PC-3 (cell line): ENCODE data around the gene TMEM184A. TPM values are rescaled to one million over a fixed set of nuclear protein-coding genes. Genes with fewer than 3 reads are reported as not detected.

Source experiments
- ATAC-seq: fragments of 200-7000 bp; cut with Tn5 transposase; 2 replicates; pipeline ENCODE4 v1.9.1; 2020; ENCODE audit warnings: mild to moderate bottlenecking, moderate library complexity
- BruUV-seq: library from RNA; stranded (reverse); fragments of 400-500 nt; replicated peaks from 2 replicates; lab custom pipeline; 2021; lab: Mats Ljungman, UMichigan
- CTCF ChIA-PET: fragments of 300-600 bp; sonication (Branson Sonifier 250); formaldehyde crosslinking; loops from one replicate; lab custom pipeline; 2022; ENCODE audit warnings: antibody characterized with exemption; lab: Charles Lee
- POLR2A ChIA-PET: fragments of 300-600 bp; sonication (Branson Sonifier 250); formaldehyde crosslinking; loops from one replicate; lab custom pipeline; 2022; ENCODE audit warnings: antibody characterized with exemption; ENCODE audit not compliant: unreplicated experiment; lab: Charles Lee
- DNase-seq: peaks from one replicate; pipeline ENCODE4 v3.0.0-alpha.2; 2015
- H2AFZ ChIP-seq: fragments of 300-600 bp; sonication (generic); 2 replicates; pipeline ENCODE4 v1.6.0; 2016; ENCODE audit warnings: antibody characterized with exemption, low read length
- H3F3A ChIP-seq: fragments of 300-600 bp; sonication (generic); one replicate; pipeline ENCODE4 v1.6.0; 2017; ENCODE audit warnings: antibody characterized with exemption, low read length, control low read depth, mild to moderate bottlenecking; ENCODE audit not compliant: unreplicated experiment
- H3K27ac ChIP-seq: fragments of 300-600 bp; sonication (generic); 2 replicates; pipeline ENCODE4 v1.5.1; 2016; ENCODE audit warnings: mild to moderate bottlenecking, low read length
- H3K27me3 ChIP-seq: fragments of 300-600 bp; sonication (generic); 2 replicates; pipeline ENCODE4 v1.6.1; 2016; ENCODE audit warnings: low read length, mixed read lengths
- H3K36me3 ChIP-seq: fragments of 300-600 bp; sonication (generic); 2 replicates; pipeline ENCODE4 v1.6.1; 2016; ENCODE audit warnings: low read depth, mixed run types, low read length, mixed read lengths
- H3K4me1 ChIP-seq: fragments of 300-600 bp; sonication (generic); 2 replicates; pipeline ENCODE4 v1.5.1; 2016; ENCODE audit warnings: low read length; ENCODE audit not compliant: insufficient read depth
- H3K4me2 ChIP-seq: fragments of 300-600 bp; sonication (generic); 2 replicates; pipeline ENCODE4 v1.6.0; 2016; ENCODE audit warnings: low read length
- H3K4me3 ChIP-seq: fragments of 300-600 bp; sonication (generic); 2 replicates; pipeline ENCODE4 v1.5.1; 2016; ENCODE audit warnings: mild to moderate bottlenecking, low read length, mixed read lengths
- H3K79me2 ChIP-seq: fragments of 300-600 bp; sonication (generic); 2 replicates; pipeline ENCODE4 v1.6.1; 2017; ENCODE audit warnings: low read length, mixed read lengths
- H3K9ac ChIP-seq: fragments of 300-600 bp; sonication (generic); 2 replicates; pipeline ENCODE4 v1.6.0; 2016; ENCODE audit warnings: mild to moderate bottlenecking, low read length
- H3K9me2 ChIP-seq: fragments of 300-600 bp; sonication (generic); replicated peaks from 2 replicates; pipeline ENCODE4 v1.6.1; 2016; ENCODE audit warnings: mixed run types, low read length, mixed read lengths
- H3K9me3 ChIP-seq: fragments of 300-600 bp; sonication (generic); 2 replicates; pipeline ENCODE4 v1.6.1; 2016; ENCODE audit warnings: low read length, mixed read lengths
- H4K20me1 ChIP-seq: fragments of 300-600 bp; sonication (generic); 2 replicates; pipeline ENCODE4 v1.6.1; 2016; ENCODE audit warnings: low read length, mixed read lengths
- EZH2 ChIP-seq: fragments of 300-600 bp; sonication (generic); IDR thresholded peaks from one replicate; pipeline ENCODE4 v1.6.1; 2017; ENCODE audit warnings: antibody characterized with exemption, mild to moderate bottlenecking, low read length; ENCODE audit not compliant: unreplicated experiment
- EZH2phosphoT487 ChIP-seq: fragments of 300-600 bp; sonication (generic); IDR thresholded peaks from 2 replicates; pipeline ENCODE4 v1.6.1; 2018; ENCODE audit warnings: mild to moderate bottlenecking, antibody characterized with exemption, low read length, borderline replicate concordance
- intact Hi-C: fragments of 100-400 bp; cut with micrococcal nuclease; formaldehyde crosslinking; loops from 2 replicates; pipeline ENCODE4 v1.9.0; 2023
- total RNA-seq: library from RNA; depleted of rRNA; stranded (reverse); fragments of >200 nt; gene quantifications from 2 replicates; pipeline ENCODE4 v1.2.3, GENCODE V29; 2014
- TF ChIP-seq, protein P1 (sequence below): fragments of 300-600 bp; sonication (generic); conservative IDR thresholded peaks from 2 replicates; pipeline ENCODE4 v1.5.1; 2017; ENCODE audit warnings: antibody characterized with exemption, low read depth, mild to moderate bottlenecking, low read length

The TMEM184A gene
- total RNA-seq, 1 experiment from 2014 or later: 23.1 TPM

DNA sequence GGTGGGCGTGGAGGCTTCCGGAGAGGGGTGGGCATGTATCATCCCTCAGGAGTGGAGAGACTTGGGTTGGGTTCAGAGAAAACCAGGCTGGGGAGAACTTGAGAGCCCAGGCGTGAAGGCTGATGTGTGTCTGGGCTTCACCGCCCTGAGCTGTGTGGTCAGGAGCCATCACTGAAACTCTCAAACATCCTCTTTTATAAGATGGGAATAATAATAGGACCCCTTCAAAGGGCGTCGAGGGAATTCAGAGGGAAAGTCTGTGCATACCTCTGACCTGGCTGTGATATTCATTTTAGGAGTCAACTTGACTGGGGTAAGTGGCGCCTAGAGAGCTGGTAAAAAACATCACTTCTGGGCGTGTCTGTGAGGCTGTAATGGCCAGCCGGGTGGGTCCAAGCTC, 34.9 kb upstream of the TMEM184A start:
- CTCF ChIA-PET: no interaction called here
- H3K36me3 ChIP-seq: no peaks in the 10 kb centered on the region
- no peak overlapping the region for H2AFZ ChIP-seq
- peaks cover 42% of the 10 kb centered on the region for H3K27me3 ChIP-seq
- H3K4me3 ChIP-seq: no peak overlapping the region
- no peaks in the 10 kb centered on the region for H3K9me3 ChIP-seq
- POLR2A ChIA-PET: no interaction called here
- no TSS peak for BruUV-seq
- intact Hi-C loops: no loop called here
- no peaks in the 10 kb centered on the region for H3K4me1 ChIP-seq
- DNase-seq (no peak), ATAC-seq (no peak)
- no peak for TF ChIP-seq EZH2phosphoT487
- TF ChIP-seq, protein P1, sequence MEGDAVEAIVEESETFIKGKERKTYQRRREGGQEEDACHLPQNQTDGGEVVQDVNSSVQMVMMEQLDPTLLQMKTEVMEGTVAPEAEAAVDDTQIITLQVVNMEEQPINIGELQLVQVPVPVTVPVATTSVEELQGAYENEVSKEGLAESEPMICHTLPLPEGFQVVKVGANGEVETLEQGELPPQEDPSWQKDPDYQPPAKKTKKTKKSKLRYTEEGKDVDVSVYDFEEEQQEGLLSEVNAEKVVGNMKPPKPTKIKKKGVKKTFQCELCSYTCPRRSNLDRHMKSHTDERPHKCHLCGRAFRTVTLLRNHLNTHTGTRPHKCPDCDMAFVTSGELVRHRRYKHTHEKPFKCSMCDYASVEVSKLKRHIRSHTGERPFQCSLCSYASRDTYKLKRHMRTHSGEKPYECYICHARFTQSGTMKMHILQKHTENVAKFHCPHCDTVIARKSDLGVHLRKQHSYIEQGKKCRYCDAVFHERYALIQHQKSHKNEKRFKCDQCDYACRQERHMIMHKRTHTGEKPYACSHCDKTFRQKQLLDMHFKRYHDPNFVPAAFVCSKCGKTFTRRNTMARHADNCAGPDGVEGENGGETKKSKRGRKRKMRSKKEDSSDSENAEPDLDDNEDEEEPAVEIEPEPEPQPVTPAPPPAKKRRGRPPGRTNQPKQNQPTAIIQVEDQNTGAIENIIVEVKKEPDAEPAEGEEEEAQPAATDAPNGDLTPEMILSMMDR: no peak
- no peak for TF ChIP-seq EZH2
- no peak overlapping the region for H3K9ac ChIP-seq
- H3K4me2 ChIP-seq: no peak overlapping the region
- H3F3A ChIP-seq: no peaks in the 10 kb centered on the region
- H4K20me1 ChIP-seq: no peaks in the 10 kb centered on the region
- H3K9me2 ChIP-seq: no peaks in the 10 kb centered on the region
- no peak overlapping the region for H3K27ac ChIP-seq
- H3K79me2 ChIP-seq: no peaks in the 10 kb centered on the region

DNA sequence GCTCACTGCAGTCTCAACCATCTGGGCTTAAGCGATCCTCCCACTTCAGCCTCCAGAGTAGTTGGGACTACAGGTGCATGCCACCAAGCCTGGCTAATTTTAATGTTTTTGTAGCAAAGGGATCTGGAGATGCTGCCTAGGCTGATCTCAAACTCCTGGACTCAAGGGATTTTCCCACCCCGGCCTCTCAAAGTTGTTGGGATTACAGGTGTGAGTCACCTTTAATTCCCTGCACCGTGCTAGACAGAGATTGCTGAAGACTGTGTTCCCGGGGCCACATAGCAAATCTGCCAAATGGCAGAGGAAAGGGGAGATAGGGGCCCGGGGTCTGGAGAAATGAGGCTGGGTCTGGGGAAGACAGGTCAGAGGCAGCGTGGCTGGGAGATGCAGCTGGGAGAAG, 34.5 kb upstream of the TMEM184A start:
- Histone ChIP-seq H3K9me2 (no peaks in the 10 kb centered on the region), H3K9me3 (no peaks in the 10 kb centered on the region), H3K9ac (no peak overlapping the region), H3K27ac (no peak overlapping the region), H3K4me1 (no peaks in the 10 kb centered on the region), H3K27me3 (peaks cover 38% of the 10 kb centered on the region), H3K36me3 (no peaks in the 10 kb centered on the region), H3K4me2 (no peak overlapping the region), H3F3A (no peaks in the 10 kb centered on the region), H3K4me3 (no peak overlapping the region), H2AFZ (no peak overlapping the region), H4K20me1 (no peaks in the 10 kb centered on the region), H3K79me2 (no peaks in the 10 kb centered on the region)
- BruUV-seq: no TSS peak
- POLR2A ChIA-PET: no interaction called here
- DNase-seq: no peak
- intact Hi-C loops: no loop called here
- TF ChIP-seq, protein P1: no peak
- TF ChIP-seq EZH2phosphoT487: no peak
- TF ChIP-seq EZH2: no peak
- CTCF ChIA-PET: no interaction called here
- ATAC-seq: no peak

DNA sequence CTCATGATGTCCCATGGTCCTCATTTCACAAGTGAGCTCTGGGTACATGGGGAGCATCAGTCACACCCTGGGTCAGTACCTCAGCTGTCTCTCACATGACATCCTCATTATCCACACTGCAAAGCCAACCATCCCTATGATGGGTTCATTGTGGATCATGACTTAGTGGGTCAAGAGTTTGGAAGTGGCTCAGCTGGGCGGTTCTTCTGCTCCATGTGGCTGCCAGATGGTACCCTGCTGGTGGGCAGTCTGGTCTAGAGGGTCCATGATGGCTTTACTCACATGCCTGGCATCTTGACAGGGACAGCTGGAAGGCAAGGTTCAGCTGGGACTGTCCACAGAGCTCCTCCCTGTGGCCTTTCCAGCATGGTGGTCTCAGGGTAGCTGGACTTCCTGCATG, 33.0 kb upstream of the TMEM184A start:
- CTCF ChIA-PET: no interaction called here
- Histone ChIP-seq H3K9me2 (no peaks in the 10 kb centered on the region), H3K9me3 (no peaks in the 10 kb centered on the region), H3K4me3 (no peak overlapping the region), H3K9ac (no peak overlapping the region), H3F3A (no peaks in the 10 kb centered on the region), H2AFZ (no peak overlapping the region), H3K36me3 (no peaks in the 10 kb centered on the region), H3K27ac (no peak overlapping the region), H3K4me1 (no peaks in the 10 kb centered on the region), H3K27me3 (peaks cover 32% of the 10 kb centered on the region; the same call in 1 of the 2 replicates), H4K20me1 (no peaks in the 10 kb centered on the region), H3K4me2 (no peak overlapping the region), H3K79me2 (no peaks in the 10 kb centered on the region)
- no peak for TF ChIP-seq EZH2phosphoT487
- TF ChIP-seq, protein P1: no peak
- TF ChIP-seq EZH2: no peak
- BruUV-seq: no TSS peak
- intact Hi-C loops: no loop called here
- POLR2A ChIA-PET: no interaction called here
- DNase-seq: no peak
- ATAC-seq: no peak
